ENCODE results near the gene CTCF.

Gene CTCF

GRCh38 chr16:67580202-67580601 is 17.9 kb downstream of the CTCF start:
- 0 out of 2 replicates have a peak, but pooled peaks cover 3% of the 10 kb centered on the region for H3K27me3 ChIP-seq
- TF ChIP-seq Cebpa-rat (IDR thresholded peaks at IDR 0.05) = no peak
- H3K9me3 ChIP-seq = no peaks in the 10 kb centered on the region
- no peak overlapping the region for H3K9ac ChIP-seq
- peaks cover 83% of the 10 kb centered on the region for H4K20me1 ChIP-seq
- no peak overlapping the region for H3K27ac ChIP-seq
- peaks cover 86% of the 10 kb centered on the region for H3K36me3 ChIP-seq
- H3K4me3 ChIP-seq = no peak overlapping the region
- H3K4me1 ChIP-seq = peaks cover 4% of the 10 kb centered on the region; the same call in 1 of the 2 replicates
- no peak overlapping the region for H3K4me2 ChIP-seq

- H3K27ac ChIP-seq = no peak overlapping the region
- no peak overlapping the region for H3K4me2 ChIP-seq
- TF ChIP-seq Cebpa-rat (IDR thresholded peaks at IDR 0.05) = no peak
- no peak overlapping the region for H3K9ac ChIP-seq
- H4K20me1 ChIP-seq = peaks cover 18% of the 10 kb centered on the region
- H3K4me3 ChIP-seq = no peak overlapping the region
- H3K9me3 ChIP-seq = no peaks in the 10 kb centered on the region
- H3K27me3 ChIP-seq = no peaks in the 10 kb centered on the region
- no peaks in the 10 kb centered on the region for H3K4me1 ChIP-seq
- H3K36me3 ChIP-seq = peaks cover 59% of the 10 kb centered on the region
These were observed 31.0 kb downstream of the CTCF start for GRCh38 chr16:67593288-67593687.

GRCh38 chr16:67593701-67594100 is 31.4 kb downstream of the CTCF start:
- peaks cover 62% of the 10 kb centered on the region for H3K36me3 ChIP-seq

GRCh38 chr16:67594256-67594915 is 32.1 kb downstream of the CTCF start:
- H3K27me3 ChIP-seq = no peaks in the 10 kb centered on the region
- H3K36me3 ChIP-seq = peaks cover 69% of the 10 kb centered on the region
- no peak for TF ChIP-seq Cebpa-rat (IDR thresholded peaks at IDR 0.05)
- H3K4me3 ChIP-seq = no peak overlapping the region
- no peak overlapping the region for H3K9ac ChIP-seq
- no peak overlapping the region for H3K4me2 ChIP-seq
- H3K27ac ChIP-seq = no peak overlapping the region
- H4K20me1 ChIP-seq = peaks cover 18% of the 10 kb centered on the region
- H3K4me1 ChIP-seq = no peaks in the 10 kb centered on the region
- H3K9me3 ChIP-seq = no peaks in the 10 kb centered on the region

More at GRCh38 chr16:67593701-67594100, 31.4 kb downstream of the CTCF start:
- H3K27me3 ChIP-seq = no peaks in the 10 kb centered on the region
- H3K9me3 ChIP-seq = no peaks in the 10 kb centered on the region
- peaks cover 18% of the 10 kb centered on the region for H4K20me1 ChIP-seq
- no peak overlapping the region for H3K4me2 ChIP-seq
- H3K4me3 ChIP-seq = no peak overlapping the region
- H3K27ac ChIP-seq = no peak overlapping the region
- no peak for TF ChIP-seq Cebpa-rat (IDR thresholded peaks at IDR 0.05)
- no peaks in the 10 kb centered on the region for H3K4me1 ChIP-seq
- H3K9ac ChIP-seq = no peak overlapping the region

- Histone ChIP-seq H3K4me2 (no peak overlapping the region), H3K9me3 (no peaks in the 10 kb centered on the region), H3K4me3 (no peak overlapping the region), H3K27me3 (no peaks in the 10 kb centered on the region), H4K20me1 (peaks cover 18% of the 10 kb centered on the region), H3K36me3 (peaks cover 74% of the 10 kb centered on the region), H3K9ac (no peak overlapping the region), H3K27ac (no peak overlapping the region), H3K4me1 (no peaks in the 10 kb centered on the region)
- no peak for TF ChIP-seq Cebpa-rat (IDR thresholded peaks at IDR 0.05)
These were observed 32.6 kb downstream of the CTCF start for GRCh38 chr16:67594956-67595355.

- Histone ChIP-seq H3K36me3 (peaks cover 68% of the 10 kb centered on the region), H3K27me3 (no peaks in the 10 kb centered on the region), H3K4me3 (no peak overlapping the region), H3K9ac (no peak overlapping the region), H4K20me1 (peaks cover 52% of the 10 kb centered on the region), H3K4me2 (no peak overlapping the region), H3K9me3 (no peaks in the 10 kb centered on the region), H3K27ac (no peak overlapping the region), H3K4me1 (no peaks in the 10 kb centered on the region)
- no peak for TF ChIP-seq Cebpa-rat (IDR thresholded peaks at IDR 0.05)
These were observed 36.2 kb downstream of the CTCF start for GRCh38 chr16:67598527-67598926.

- Histone ChIP-seq H3K4me2 (no peak overlapping the region), H3K27ac (no peak overlapping the region), H3K27me3 (no peaks in the 10 kb centered on the region), H3K4me1 (peaks cover 7% of the 10 kb centered on the region; the same call in 1 of the 2 replicates), H3K4me3 (no peak overlapping the region), H4K20me1 (peaks cover 98% of the 10 kb centered on the region), H3K9me3 (no peaks in the 10 kb centered on the region), H3K9ac (no peak overlapping the region), H3K36me3 (peaks cover 58% of the 10 kb centered on the region)
- TF ChIP-seq Cebpa-rat (IDR thresholded peaks at IDR 0.05) = no peak
These were observed 43.3 kb downstream of the CTCF start for GRCh38 chr16:67605641-67606040.

GRCh38 chr16:67606632-67607031 is 44.3 kb downstream of the CTCF start:
- Histone ChIP-seq H3K9me3 (no peaks in the 10 kb centered on the region), H3K9ac (no peak overlapping the region), H3K27ac (no peak overlapping the region), H4K20me1 (peaks cover 97% of the 10 kb centered on the region), H3K4me3 (no peak overlapping the region), H3K4me1 (peaks cover 7% of the 10 kb centered on the region; the same call in 1 of the 2 replicates), H3K27me3 (no peaks in the 10 kb centered on the region), H3K4me2 (no peak overlapping the region), H3K36me3 (peaks cover 68% of the 10 kb centered on the region)
- no peak for TF ChIP-seq Cebpa-rat (IDR thresholded peaks at IDR 0.05)

GRCh38 chr16:67608364-67608763 is 46.0 kb downstream of the CTCF start:
- no peak overlapping the region for H3K4me2 ChIP-seq
- H4K20me1 ChIP-seq = peaks cover 80% of the 10 kb centered on the region
- H3K36me3 ChIP-seq = peaks cover 73% of the 10 kb centered on the region

GRCh38 chr16:67613808-67614207 is 51.5 kb downstream of the CTCF start:
- H3K4me3 ChIP-seq = no peak overlapping the region
- no peaks in the 10 kb centered on the region for H3K4me1 ChIP-seq
- peaks cover 93% of the 10 kb centered on the region for H3K36me3 ChIP-seq
- H3K9me3 ChIP-seq = no peaks in the 10 kb centered on the region
- H3K9ac ChIP-seq = no peak overlapping the region
- no peak overlapping the region for H3K4me2 ChIP-seq
- no peak overlapping the region for H3K27ac ChIP-seq
- H3K27me3 ChIP-seq = no peaks in the 10 kb centered on the region
- peaks cover 35% of the 10 kb centered on the region for H4K20me1 ChIP-seq
- no peak for TF ChIP-seq Cebpa-rat (IDR thresholded peaks at IDR 0.05)

More at GRCh38 chr16:67608364-67608763, 46.0 kb downstream of the CTCF start:
- Histone ChIP-seq H3K4me1 (peaks cover 7% of the 10 kb centered on the region; the same call in 1 of the 2 replicates), H3K27ac (no peak overlapping the region), H3K27me3 (no peaks in the 10 kb centered on the region), H3K9ac (no peak overlapping the region), H3K9me3 (no peaks in the 10 kb centered on the region), H3K4me3 (no peak overlapping the region)
- no peak for TF ChIP-seq Cebpa-rat (IDR thresholded peaks at IDR 0.05)

Measured in BLaER1 (cell line).